ENCODE results near the gene TJP2.

DNA sequence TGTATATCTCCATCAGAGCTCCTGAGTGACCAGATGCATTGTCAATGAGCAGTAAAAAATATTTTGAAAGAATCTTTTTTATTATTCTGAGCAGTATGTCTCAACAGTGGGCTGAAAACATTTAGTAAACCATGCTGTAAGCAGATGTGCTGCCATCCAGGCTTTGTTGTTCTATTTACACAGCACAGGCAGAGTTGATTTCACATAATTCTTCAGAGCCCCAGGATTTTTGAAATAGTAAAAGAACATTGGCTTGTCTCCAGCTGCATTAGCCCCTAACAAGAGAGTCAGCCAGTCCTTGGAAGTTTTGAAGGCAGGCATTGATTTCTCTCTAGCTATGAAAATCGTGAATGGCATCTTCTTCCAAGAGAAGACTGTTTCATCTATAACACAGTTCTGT, 125.7 kb downstream of the TJP2 start:
- TF ChIP-seq SMARCA5 (IDR thresholded peaks at IDR 0.05) = no peak
- no peak for TF ChIP-seq BHLHE40 (IDR thresholded peaks at IDR 0.05; ENCODE audit: borderline replicate concordance in 1 of 2, low read depth in 2 of 2, low read length in 1 of 2)
- TF ChIP-seq HDGF (IDR thresholded peaks at IDR 0.05) = no peak
- TF ChIP-seq RCOR1 (conservative IDR thresholded peaks at IDR 0.05; ENCODE audit: low read depth, low read length) = no peak
- TF ChIP-seq SMC3 (IDR thresholded peaks at IDR 0.05; ENCODE audit: borderline replicate concordance, low read length) = no peak
- TF ChIP-seq JUNB (IDR thresholded peaks at IDR 0.05) = no peak

Data from GM12878 (cell line).